HG02870 (cell line): ENCODE data around the gene KLKB1.
"Not testable (repeated sequence)": the region's sequence is repeated elsewhere in the genome, so short reads cannot be mapped to it uniquely, and the experiment has no call there.

Experiments
- ATAC-seq: cut with Tn5 transposase; IDR thresholded peaks from one replicate; pipeline ENCODE4 v1.9.1; 2021; ENCODE audit warnings: mild to moderate bottlenecking, moderate library complexity; ENCODE audit not compliant: unreplicated experiment

KLKB1 gene

DNA sequence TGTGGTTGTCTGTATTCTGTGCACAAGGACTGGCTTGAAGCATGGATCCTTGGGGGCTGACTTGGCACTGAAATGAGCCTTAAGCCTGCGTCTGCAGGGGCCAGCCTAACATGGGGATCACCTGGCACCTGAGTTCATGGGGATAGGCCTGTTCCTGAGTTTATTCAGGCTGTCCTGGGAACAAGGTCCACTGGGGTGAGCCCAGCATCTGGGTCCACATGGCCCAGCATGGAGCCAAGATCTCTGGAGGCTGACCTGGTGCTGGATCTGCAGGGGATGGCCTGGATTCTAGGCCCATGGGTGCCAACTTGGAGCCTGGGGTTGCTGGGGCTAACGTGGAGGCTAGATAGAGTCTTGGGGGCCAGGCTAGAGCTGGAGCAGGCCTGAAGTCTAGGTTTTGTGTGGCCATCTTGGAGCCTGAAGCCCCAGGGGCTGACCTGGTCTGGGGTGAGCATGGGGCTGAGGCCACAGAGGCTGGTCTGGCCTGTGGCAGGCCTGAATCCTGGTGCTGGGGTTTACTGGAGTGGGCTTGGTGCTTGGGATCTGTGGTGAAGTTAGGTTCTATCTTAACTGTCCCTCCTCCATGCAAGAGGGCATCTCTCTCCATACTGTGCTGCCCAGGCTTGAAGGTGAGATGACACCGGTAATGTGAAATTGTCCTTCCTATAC lies 652 bp upstream of the KLKB1 start:
- no peak for ATAC-seq

DNA sequence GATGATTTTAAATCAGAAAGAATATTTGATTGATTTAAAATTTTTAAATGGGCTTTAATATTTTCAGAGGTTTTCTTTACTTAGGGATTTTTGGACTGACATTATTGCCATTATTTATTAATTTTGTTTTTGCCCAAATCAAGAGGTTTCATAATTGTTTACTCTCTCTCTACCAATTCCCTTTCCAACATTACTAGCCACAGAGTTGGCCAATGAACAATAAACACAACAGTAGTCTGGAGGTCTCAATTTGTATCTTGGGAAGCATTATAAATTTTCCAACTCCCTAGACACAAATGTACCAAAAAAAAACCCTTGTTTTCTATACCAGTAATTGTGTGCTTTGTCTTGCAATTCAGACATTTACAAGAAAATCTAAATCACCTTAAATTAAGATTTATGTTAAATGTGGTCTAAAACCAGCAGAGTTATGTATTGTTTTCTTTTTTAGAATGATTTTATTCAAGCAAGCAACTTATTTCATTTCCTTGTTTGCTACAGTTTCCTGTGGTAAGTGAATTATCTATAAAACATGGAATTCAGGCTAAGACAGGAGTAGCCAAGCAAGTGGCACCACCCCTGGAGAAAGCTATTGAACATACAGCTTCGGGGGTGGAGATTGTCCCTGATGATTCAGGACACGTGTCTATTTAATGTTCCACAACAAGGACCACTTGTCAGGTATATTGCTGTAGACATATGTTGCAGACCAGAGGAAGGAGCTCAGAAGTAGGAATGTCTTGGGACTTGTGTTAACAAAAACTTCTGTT lies 622 bp downstream of the KLKB1 start:
- no peak for ATAC-seq

DNA sequence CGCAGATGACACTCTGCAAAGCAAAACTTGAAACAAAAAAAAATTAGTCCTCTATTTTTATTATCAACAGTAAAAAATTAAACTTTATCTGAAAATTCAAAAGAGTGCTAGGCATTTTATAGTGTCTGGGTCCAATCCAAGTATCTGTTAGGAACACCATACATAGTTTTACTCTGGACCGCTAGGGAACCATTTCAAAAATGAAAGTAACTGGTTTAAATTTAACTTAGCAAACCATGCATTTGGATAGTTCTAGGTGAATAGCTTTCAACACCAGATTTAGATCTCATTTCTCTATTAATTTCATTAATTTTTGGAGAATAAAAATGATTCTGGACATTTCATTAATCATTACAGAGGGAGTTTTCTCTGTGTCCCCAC lies 1.2 kb downstream of the KLKB1 start:
- ATAC-seq: no peak

DNA sequence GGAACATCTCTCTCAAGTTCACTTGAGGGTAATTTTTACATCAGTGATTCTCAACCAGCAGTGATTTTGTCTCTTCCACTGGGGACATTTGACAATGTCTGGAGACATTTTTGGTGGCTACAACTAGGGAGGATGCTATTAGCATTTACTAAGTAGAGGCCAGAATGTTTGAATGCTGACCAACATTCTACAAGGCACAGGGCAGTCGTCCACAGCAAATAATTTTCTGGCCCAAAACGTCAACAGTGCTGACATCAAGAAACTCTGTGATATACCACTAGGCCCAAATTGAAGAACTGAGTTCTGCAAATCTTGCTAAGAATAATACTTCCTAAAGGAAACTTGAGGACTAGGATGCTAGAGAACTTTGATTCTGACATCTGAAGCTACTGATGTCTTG lies 7.1 kb downstream of the KLKB1 start:
- no peak for ATAC-seq

DNA sequence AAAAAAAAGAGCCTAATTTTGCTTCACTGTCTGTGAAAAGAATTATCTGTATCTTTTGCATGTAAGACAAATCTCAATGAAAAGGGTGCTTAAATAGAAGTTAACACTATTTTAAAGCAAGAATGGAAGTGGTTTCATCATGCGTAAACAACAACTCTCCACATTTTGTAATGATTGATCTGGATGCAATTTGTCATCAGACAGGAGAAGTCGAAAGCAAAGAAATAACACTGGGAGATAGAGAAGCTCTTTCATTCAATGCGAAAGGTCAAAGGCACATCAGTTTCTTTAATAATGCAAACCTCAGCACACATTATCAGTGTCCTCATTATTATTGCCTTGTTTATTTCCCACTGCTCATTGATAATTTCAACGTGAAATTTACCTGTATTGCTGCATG lies 8.8 kb downstream of the KLKB1 start:
- ATAC-seq: no peak

DNA sequence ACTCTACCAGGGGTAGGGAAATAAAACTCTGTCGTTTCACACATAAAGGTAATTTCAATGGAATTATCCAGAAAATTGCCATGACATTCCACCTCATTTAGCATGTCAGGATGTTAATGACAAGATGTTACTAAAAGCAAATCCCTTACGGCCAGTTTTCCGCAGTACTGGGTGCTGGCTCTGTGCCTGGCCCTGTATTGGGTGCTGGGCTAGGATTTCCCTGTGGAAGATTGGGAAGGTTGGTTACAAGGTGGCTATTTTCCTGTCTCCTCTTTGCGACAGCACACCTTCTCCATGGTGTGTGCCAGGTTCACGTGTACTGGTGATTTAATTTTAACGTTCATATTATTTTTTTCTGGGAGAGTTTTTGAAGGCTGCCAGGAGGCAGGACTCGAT lies 13.1 kb downstream of the KLKB1 start:
- ATAC-seq: no peak

DNA sequence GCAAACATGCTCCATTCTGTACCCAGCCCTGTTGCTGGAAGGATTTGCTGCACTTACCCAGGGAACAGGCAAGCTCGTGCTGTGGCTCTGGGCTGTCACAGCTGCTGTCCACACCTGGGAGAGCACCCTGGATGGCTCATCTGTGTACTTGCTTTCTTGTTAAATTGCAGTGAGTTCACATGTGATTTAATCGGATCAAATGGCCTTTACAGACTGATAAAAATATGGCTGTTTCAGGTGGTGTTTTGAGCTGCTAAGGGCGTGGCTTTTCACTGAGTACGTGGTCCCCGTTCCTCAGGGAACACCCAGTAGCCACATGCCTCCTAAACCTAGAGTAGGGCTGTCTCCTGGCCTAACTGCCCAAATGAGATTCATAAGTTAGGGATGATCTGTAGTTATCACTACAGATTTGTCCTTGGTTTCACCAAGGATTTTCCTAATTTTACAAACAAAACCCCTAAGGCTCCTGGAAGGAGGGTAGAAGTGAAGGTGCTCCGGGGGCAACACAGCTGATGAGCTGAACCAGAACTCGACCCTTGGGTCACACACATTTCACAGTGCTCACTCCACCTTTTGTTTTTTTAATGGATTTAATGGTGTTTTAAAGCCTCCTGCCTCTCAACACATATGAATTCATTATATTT lies 13.7 kb downstream of the KLKB1 start:
- ATAC-seq: no peak

DNA sequence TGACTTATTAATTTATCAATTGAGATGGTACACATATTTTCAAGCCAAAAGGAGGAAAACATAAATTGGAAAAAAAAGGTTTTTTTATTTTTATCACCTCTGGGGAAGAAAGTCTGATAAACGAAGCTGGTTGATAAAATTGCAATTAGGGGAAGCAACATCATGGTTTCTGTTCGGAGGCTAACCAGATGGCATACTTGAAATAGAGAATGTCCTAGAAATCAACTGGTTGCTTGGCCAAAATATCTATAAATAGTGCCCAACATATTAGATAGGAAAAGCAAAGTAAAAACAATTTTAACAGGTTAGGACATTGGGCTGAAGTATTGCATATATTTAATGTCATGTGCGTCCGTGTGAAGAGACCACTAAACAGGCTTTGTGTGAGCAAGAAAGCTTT lies 14.3 kb downstream of the KLKB1 start:
- no peak for ATAC-seq

DNA sequence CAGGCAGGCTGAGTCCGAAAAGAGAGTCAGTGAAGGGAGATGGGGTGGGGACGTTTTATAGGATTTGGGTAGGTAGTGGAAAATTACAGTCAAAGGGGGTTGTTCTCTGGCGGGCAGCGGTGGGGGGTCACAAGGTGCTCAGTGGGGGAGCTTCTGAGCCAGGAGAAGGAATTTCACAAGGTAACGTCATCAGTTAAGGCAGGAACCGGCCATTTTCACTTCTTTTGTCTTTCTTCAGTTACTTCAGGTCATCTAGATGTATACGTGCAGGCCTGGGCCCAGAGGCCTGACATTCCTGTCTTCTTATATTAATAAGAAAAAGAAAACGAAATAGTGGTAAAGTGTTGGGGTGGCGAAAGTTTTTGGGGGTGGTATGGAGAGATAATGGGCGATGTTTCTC lies 14.7 kb downstream of the KLKB1 start:
- not testable (repeated sequence) for ATAC-seq

DNA sequence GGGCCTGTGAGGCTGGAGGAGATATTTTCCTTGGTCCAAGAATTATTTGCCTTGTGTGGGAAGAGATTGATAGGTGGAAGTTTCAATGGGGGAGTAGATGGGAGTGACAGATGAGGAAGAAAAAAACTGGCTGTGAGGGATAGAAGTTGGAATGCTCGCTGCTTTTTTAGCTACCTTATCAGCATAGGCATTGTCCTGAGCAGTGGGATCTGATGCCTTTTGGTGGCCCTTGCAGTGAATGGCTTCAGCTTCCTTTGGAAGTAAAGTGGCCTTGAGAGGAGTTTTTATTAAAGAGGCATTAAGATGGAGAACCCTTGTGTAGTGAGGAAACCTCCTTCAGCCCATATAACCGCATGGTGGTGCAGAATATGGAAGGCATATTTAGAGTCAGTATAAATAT lies 16.0 kb downstream of the KLKB1 start:
- no peak for ATAC-seq

DNA sequence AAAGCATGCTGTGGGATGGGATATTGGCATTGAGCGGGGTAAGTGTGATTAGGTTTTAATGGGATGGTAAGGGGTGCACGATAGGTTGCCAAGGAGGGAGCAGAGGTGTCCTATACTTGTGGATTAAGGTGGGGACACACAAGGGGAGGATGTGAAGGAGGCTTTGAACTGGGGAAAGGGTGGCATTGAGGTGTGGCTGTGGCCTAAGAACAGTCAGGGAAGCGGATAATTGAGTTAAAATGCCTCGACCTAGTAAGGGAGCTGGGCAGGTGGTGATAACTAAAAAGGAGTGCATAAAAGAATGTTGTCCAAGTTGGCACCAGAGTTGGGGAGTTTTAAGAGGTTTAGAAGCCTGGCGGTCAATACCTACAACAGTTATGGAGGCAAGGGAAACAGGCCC lies 17.5 kb downstream of the KLKB1 start:
- no peak for ATAC-seq

DNA sequence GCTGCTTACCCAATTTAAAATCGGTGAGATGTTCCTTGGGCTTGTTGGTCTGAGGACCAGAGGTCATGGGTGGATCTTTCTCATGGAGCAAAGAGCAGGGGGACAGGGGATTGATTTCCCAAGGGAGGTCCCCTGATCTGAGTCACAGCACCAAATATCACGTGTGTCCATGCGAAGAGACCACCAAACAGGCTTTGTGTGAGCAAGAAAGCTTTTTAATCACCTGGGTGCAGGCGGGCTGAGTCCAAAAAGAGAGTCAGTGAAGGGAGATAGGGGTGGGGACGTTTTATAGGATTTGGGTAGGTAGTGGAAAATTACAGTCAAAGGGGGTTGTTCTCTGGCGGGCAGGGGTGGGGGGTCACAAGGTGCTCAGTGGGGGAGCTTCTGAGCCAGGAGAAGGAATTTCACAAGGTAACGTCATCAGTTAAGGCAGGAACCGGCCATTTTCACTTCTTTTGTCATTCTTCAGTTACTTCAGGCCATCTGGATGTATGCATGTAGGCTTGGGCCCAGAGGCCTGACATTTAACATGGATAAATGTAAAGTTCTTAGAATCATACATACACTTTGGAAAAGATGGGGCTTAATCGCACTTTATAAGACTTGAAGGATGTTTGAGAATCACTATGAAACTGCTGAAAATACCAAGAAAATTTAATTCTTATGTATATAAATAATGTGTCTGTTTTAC lies 19.9 kb downstream of the KLKB1 start:
- ATAC-seq: not testable (repeated sequence)

DNA sequence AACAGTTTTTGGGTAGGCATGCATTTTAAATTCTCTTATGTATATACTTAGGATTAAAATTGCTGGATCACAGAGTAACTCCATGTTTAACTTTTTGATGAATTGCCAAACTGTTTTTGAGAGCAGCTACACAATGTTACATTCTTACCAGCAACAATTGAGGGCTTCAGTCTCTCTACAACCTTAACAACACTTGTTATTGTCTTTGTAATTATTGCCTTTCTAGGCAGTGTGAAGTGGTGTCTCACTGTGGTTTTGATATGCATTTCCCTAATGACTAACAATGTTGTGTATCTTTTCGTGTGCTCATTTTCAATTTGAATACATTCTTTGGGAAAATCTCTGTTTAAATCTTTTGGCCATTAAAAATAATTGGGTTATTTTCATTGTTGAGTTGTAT lies 21.3 kb downstream of the KLKB1 start:
- ATAC-seq: no peak

DNA sequence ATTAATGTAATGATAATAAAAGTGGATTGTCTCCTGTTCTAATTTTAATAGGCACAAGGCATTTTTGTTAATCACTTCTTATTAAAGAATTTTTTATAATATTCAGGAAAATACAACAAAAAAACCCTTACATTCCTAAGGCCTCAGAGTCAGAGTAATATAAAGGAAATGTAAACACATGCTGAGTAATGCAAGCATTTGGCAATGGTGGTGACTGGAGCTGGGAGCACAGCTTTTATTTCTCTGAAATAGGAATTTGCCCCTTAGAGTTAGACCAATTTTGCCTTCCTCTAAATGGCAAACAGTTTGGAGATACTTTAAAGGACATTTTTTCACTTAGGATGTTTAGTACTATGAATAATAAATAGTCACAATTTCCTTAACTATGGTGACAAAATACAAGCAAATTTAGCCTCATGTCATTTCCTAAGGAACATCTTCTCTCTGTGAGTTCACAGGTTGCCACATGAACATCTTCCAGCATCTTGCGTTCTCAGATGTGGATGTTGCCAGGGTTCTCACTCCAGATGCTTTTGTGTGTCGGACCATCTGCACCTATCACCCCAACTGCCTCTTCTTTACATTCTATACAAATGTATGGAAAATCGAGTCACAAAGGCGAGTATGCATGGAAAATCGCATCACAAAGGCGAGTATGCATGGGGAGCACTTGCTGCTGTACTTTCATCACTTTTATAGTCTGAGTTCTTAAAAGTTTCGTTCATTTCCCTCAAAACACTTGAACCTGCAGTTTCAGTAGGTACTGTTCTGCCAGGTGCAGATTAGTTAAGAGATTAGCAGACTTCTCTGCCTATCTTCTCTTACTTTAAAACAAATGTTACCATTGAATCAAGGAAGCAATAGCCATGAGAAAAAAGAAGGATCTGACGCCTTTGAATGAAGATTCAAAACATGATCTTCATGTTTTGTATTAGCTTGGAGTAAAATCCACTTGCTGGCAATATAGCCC lies 22.8 kb downstream of the KLKB1 start:
- ATAC-seq: no peak

DNA sequence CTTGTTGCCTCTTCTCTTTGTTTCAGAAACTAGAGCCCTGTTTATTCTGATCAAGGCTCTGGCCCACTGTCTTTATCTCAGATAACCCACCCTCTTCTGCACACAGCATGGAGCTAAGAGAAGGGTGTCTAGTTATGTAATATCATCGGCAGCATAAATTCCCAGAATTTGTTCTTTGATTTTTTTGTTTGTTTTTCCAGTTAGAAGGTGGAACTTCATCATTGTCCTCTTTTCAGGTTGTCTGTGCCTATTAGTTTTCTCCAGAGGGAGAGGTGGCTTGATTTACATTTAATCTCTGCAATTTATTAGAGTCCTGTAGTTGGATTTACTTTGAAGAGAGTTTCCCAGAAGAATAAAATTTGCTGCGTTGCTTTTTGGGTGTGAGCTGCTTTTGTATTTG lies 23.5 kb downstream of the KLKB1 start:
- no peak for ATAC-seq

DNA sequence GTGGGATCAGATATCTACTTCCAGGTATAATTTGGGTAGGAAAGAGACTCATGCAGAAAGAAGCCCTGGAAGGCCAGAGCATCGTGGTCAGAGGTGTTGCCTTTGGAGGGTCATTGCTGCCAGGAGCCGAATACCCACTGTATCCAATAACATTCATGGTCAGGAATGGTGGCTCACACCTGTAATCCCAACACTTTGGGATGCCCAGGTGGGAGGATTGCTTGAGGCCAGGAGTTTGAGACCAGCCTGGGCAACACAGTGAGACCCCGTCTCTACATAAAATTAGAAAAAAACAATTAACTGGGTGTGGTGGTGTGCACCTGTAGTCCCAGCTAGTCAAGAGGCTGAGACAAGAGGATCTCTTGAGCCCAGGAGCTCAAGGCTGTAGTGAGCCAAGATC lies 27.8 kb downstream of the KLKB1 start:
- no peak for ATAC-seq

DNA sequence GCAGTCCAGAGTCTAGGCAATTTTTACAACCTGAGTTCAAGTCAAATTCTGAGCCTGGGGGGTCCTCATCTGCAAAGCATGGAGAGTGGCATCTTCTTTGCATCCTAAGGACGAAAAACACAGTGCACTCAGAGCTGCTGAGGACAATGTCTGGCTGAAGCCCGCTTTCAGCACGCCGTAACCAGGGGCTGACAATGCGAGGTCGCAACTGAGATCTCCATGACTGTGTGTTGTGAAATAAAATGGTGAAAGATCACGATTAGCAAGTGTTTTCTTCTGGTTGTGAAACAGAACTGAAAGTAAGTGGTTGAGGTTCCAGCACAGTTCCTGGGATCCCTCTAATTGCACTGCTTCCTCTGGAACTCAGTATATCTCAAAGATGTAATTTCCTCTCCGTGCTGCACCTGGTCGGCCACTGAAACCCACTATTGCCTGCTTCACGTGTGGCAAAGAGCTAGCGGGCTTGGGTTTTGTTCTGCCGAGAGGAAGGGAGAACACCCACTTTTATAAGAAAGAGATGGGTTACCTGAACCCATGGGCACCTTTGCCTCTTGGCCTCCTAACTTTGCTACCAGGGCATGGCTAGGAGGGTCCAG lies 31.0 kb downstream of the KLKB1 start:
- ATAC-seq: no peak

DNA sequence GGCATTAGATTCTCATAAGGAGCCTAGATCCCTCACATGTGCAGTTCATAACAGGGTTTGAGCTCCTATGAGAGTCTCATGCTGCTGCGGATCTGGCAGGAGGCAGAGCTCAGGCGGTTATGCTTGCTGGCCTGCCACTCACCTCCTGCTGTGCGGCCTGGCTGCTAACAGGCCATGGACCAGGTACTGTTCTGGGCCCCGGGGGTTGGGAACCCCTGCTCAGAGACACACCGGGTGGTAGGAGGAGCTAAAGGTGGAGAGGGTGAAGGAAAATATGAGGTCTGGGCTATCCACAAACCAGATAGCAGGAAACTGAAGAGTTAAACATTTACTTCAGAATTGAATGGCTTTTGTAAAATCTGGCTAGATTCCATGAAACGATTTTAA lies 32.8 kb downstream of the KLKB1 start:
- ATAC-seq: no peak

DNA sequence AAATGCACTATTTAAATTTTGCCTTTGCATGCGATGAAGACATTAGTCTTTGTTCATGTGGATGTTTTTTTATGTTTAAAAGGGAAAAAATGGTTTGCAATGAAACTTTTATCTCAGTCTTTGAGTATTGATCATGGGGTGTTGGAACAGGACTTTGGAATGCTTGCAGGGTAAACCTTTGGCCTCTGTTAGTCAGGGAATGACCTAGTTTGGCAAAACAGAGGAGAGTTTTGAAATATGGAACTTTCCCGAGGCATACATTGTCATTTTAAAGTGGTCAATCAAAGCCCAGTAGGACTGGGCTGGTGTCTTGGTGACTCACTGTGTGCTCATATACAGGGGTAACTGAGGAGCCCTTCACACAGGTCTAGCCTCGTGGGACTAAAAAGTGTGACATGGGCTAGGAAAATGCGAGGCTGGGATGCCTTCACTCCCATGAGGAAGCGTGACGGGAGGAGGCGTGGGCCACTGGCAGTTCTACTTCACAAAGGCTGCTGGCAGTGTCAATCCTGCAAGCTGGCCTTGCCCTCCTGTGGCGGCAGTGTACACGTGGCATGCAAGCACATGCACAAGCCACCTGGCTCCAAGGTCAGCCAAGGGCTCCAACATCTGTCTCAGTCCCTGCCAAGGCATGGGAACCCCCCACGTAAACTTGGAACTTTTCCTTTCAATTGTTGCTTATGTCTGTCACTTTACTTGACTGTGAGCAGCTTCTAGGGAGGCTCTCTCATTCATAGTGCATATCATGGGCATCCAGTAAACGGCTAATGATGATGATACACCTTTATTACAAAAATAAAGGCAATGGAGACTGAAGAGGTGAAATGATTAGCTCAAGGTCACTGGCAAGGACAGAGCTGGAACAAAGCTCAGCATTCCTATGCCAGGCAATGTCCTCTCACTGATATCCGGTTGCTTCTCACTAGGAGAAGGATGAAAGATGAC lies 33.5 kb downstream of the KLKB1 start:
- ATAC-seq: no peak
